HUDEP-2 (cell line): Measurements from ENCODE around the gene CD6.
"Not testable (repeated sequence)": the region's sequence is repeated elsewhere in the genome, so short reads cannot be mapped to it uniquely, and the experiment has no call there.

Experiments
- DNase-seq, 76 experiments: peaks; one replicate each; lab custom pipeline; 2025; ENCODE audit not compliant: unreplicated experiment in 76 of 76; lab: John Stamatoyannopoulos, UW

The CD6 gene

DNA sequence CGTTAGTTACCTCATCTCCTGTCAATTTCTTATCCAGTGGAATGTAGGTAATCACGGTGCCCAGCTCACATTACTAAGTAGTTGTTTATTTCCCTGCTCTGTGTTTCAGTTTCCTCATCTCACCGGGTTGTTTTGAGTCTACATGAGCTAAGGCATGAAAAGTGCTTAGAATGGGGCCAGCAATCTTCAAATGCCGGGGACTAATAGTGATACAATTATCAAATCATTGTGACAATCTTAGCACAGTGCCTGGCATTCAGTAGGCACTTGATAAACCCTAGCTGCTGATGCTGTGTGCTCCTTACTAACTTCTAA lies 77.5 kb downstream of the CD6 start:
- DNase-seq, result no peak

DNA sequence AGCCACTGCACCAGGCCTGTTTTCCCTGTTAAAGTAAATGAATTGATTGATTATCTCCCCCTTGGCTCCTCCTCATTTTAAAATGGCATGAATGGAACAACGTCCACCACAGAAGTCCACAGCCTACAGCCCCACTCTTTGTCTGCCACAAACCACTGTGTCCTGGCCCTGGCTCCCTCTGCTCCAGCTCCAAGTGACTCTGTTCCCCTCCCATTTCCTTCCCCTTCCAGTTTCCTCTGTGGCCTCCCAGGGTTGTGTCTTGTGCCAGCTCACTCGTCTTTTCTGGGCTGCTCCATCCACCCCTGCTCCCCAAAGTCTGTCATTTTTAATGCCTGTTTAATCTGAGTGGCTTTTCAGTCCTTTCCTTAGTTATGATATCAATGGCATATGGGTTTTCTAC lies 78.4 kb downstream of the CD6 start:
- no peak for DNase-seq

DNA sequence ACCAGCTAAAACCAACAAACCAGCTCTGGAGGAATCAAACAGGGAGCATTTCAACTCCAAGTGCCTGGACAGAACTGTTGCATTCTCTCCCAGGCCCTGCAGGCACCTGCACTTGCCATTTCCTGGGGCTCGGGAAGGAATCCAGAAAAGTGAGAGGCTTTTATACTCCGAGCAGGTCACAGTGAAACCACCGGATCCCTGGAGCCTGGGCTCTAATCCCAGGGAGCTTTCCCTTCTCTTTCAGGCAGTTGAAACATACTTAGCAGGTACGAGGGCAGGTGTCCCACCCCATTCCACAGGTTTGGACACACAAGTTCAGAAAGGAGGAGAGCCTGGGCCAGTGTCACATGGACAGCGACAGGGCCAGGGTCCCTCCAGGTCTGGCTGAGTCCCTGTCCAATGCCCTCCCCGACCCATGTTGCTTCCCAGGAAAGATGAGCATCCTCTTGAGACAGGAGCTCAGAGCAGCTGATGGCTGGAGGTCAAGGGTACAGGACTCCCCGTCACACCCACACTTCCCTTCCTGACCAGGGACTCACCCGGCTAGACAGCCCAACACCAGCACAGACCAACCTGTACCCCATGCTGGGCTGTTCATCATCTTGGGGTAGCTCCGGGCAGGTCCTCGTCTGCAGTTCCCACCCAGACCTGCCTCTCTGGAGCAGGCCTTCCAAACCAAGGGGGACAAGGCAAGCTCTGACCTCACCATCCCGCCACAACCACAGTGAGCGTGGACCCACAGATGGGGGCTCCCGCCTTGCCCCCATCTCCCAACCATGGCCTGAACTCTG lies 80.9 kb downstream of the CD6 start:
- no peak for DNase-seq

DNA sequence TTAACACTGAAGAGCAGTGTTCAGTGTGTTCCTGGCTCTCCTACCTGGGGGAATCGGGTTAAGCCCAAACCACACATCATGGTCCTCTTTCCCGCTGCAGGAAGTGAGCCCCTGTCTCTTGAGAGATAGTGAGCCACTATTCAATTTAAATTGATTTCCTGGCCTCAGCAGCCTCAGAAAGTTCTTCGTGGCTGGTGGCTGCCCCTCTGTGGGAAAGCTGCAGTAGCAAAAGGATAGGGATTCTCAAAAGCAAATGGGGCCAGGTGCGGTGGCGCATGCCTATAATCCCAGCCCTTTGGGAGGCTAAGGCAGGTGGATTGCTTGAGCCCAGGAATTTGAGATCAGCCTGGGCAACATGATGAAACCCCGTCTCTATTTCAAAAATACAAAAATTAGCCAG lies 81.7 kb downstream of the CD6 start:
- no peak for DNase-seq

DNA sequence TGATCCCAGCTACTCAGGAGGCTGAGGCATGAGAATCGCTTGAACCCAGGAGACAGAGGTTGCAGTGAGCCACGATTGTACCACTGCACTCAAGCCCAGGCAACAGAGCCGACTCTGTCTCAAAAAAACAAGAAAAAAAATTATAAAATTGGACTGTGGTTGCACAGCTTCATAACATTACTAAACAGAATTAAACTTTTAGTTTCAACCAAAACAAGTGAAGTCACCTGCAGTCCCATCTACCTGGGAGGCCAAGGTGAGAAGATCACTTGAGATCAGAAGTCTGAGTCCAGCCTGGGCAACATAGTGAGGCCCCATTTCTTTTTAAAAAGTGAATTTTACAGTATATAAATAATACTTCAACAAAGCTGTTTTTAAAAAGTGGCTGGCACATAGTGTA lies 83.0 kb downstream of the CD6 start:
- no peak for DNase-seq

DNA sequence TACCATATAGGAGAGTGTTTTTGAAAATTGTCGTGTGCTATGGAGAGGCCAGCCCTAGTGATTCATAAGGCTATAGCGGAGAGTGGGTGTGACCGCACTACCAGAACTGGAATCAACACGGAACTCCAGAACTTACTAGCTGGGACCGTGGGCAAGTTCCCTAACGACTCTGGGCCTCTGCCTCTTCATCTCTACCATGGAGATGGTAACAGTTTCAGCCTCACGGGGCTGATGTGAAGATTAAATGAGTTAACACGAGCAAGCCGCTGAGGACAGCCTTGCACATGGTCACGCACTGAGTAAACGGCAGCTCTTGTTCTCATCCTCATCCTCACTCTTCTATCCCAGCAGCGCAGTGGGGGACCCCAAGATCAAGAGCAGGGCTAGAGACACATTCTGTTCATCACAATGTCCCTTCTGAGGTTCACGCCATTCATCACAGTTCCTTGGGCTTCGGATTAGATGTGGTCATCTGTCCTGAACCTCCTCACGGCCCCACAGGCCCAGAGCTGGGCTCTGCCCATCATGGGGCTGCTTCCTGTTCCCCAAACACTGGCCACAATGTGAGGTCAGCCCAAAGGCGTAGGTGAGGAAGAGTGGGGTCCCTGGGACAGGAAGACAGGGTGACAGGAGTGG lies 83.6 kb downstream of the CD6 start:
- DNase-seq, result no peak

DNA sequence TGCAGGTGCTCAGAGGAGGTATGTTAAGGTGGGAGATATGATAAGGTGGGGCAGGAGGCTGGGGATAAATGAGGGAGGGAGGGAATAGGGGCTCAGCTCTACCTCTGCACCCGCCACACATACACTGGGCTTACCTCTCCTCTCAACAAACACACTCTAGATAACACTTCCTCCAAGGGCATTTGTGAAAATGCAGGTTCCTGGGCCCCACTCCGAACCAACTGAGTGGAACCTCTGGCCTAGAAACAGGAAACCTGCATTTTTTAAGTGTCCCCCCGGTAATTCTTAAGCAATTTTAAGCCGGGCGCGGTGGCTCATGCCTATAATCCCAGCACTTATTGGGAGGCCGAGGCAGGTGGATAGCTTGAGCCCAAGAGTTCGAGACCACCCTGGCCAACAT lies 84.3 kb downstream of the CD6 start:
- DNase-seq, result no peak

DNA sequence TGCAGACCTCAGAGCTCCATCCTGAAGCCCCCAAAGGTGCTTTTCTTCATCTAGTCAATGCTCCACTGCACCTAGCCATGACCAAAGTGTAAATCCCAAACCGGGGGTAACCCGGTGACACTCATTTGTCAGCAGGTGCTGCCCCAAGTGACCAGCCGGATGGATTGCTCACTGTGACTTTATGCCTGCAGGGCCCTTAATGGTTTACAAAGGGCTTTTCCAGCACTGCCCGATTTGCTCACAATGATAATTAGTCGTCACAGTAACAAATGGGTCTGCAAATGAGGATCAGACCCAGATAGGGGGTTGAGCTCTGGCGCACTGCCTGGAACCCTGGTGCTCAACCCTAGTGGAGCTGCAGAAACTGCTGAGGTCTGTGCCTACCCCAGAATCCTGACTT lies 85.1 kb downstream of the CD6 start:
- no peak for DNase-seq

DNA sequence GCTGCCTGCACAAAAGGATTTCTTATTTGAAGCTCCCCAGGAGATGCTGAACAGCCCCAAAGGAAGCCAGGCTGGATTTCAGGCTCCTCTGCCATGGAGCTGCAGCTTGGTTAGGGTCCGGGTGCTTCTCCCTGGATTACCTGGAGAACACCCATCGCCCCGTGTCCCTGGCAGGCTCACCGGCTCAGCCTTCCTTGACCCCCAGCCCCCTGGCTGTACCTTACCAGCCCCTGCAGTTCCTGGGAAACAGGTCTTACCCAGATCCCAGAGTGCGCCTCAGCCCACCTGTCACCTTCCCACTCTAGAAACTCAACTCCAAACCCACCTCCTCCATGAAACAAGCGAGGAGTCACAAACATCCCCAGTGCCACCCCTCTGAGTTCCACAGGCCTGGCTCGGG lies 85.5 kb downstream of the CD6 start:
- no peak for DNase-seq

DNA sequence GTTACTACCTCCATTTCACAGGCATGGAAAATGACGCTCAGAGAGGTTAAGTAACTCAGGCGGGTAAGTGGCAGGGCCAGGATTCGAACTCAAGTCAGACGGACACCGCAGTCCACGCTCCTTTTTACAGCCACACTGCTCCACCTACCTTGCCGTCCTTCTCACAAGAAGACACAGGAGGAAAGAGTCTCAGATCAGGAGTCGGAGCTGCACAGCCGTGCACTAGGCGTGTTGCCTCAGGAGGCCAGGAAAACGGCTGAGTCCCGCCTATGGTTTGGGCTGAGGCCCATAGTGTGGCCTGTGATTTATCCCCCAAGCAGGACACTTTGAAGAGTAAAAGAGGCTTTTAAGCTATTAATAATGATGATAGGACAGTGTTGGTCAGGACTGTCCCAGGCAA lies 86.1 kb downstream of the CD6 start:
- DNase-seq, result no peak

DNA sequence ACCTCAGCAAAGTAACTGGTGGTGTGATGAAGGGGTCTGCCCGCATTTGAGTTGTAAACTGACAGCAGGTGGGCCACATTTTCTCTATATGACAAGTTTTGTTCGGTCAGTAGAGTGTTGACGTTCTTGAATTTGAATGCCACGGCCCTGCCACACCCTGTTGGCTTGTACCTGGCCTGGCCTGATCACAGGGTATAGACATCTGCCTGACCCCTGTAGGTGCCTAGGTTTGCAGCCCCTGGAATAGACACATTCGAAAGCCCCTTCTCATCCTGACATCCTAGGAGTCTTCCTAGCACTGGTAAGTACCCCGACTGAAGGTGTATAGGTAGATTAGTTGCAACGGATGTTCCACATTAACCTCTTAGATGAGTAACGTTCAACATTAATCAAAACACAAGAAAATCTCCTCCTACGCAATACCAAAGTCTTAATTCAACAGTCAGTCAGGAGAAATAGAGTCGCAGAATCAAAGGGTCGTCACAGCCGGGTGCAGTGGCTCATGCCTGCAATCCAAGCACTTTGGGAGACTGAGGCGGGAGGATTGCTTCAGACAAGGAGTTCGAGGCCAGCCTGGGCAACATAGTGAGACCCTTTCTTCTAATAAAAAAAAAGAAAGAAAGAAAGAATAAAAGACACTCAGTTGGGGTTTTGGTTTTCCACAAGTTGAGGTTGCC lies 87.2 kb downstream of the CD6 start:
- no peak for DNase-seq

DNA sequence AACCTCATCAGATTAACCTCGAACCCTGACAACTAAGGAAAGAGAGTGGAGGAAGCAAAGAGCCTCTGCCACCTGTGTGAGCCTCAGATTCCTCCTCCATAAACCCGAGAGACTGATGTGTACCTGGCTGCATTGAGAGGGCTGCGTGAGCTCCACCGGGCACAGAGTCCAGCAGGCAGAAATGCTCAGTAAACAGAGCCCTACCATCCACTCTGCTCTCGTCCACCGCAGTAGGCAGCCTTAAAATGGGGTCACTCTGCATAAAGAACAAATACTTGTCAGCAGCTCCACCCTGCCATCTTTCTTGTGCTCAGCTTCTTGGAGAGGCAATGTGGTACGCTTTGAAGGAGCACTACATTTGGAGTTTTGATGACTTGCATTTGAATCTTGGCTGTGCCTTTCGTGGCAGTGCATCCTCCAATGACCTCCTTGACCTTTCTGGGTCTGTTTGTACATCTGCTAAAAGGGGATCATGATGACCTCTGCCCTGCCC lies 87.8 kb downstream of the CD6 start:
- DNase-seq, result no peak

DNA sequence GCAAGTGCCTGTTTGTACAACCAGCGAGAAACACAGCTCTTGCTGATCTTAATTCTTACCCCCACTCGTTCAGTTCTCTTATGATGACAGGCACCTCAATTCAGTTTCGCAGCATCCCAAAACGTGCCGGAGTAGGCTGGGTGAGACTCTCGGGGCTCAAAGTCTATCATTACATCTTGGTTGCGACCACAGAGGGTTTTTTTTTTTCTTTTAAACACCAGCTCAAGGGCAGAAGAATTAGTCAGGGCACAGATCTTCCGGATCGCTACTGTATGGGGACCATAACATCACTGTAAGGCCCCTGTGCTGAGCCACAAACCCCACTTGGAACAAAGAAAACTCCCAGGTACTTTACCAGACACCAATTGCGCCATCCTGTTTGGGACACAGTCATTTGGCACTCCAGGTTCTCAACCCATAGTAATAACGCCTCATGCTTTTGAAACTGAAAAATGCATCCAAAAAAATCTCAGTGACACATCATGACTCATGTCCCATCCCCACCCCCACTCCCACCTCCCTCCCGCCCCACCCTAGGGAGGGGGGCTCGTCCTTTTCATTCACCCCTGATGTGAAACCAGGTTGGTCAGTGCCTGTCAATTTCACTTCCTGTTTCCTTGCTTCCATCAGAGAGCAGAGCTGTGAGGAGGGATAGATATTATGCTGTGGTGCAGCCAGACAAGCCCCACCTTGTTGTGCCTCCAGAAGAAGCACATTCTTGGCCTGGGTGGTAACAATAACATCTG lies 89.8 kb downstream of the CD6 start:
- no peak for DNase-seq

DNA sequence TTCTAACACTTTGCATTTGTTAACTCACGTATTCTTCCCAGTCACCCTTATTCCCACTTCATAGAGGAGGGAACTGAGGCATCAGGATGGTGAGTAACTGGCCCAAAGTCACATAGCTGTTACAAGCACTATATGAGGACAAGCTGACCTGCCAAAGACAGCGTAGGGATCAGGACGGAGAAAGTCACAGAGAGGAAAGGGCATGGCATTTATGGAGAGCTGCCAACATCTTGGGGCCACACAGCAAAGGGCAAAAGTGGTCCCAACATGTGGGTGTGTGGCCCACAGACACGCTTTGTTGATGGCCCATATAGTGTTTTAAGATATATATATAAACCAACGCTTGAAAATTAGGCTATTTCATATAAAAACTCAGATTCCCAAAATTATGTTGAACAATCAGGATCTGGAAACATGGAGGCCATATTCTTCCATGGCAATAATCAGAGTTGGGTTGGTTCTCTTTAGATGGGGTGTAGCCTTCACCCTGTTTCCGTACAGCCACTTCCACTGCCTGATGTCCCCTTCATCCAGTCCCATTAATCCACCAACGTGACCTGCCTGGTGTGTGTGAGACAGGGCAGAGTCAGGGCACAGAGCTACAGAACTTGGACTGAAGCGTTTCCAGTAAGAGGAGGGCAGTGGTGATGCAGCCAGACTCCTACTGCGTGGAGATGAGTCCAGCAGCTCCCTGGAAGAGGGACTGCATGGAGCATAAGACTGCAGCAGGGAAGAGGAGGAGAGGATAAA lies 90.9 kb downstream of the CD6 start:
- DNase-seq, result no peak

DNA sequence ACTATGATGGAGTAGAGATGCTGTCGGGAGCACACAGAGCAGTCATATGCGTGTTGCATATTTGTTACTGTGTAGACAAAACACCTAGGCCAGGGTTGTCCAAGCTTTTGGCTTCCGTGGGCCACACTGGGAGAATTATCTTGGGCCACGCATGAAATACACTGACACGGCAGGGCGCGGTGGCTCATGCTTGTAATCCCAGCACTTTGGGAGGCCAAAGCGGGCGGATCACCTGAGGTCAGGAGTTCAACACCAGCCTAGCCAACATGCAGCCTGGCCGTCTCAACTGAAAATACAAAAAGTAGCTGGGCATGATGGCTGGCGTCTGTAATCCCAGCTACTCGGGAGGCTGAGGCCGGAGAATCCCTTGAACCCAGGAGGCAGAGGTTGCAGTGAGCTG lies 93.8 kb downstream of the CD6 start:
- DNase-seq, result not testable (repeated sequence)

DNA sequence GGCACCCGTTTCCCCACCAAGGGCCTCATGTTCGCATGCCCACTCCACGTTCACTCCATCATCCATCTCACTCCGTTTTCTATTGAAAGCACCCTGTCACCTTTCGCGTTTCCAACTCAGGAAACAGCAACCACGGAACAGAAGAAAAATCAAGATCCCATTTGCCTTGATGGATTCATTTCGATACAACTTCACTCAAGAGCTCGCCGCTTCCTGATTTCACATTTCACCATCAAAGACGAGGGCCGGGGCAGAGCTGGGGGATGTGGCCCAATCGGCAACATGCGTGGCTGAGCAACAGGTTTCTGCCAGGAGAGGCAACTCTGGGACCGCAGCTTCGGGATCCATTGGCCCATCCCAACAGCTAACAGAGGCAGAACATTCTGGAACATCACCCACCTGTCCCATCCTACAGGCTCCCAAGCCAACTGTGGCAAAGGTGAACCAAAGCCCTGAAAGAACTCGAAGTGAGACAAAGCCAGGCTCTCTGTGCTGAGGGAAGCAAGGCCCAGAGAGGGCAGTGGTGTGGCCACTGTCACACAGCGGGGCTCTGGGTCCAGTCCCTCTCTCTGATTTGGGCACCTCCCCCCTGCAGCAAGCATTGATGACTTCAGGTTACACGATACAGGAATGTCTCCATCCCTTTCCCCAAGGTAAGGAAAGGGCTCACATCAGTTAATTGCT lies 94.6 kb downstream of the CD6 start:
- no peak for DNase-seq

DNA sequence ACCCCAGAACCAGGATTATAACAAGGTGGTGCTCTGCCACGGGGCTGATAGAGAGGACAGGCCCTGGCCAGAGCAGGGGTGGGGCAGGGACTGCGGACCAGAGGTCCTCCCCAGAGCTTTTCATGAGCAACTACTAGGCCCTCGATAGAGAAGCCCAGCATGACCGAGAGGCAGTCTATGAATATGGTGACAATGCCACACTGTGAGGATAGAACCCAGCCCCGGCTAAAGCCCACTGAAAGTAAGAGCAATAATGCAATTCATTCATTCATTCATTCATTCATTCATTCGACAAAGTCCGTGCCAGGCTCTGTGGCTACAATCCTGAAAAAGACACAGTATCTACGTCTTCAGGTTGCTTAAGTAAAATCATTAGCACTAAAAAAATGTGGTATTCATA lies 95.2 kb downstream of the CD6 start:
- no peak for DNase-seq

DNA sequence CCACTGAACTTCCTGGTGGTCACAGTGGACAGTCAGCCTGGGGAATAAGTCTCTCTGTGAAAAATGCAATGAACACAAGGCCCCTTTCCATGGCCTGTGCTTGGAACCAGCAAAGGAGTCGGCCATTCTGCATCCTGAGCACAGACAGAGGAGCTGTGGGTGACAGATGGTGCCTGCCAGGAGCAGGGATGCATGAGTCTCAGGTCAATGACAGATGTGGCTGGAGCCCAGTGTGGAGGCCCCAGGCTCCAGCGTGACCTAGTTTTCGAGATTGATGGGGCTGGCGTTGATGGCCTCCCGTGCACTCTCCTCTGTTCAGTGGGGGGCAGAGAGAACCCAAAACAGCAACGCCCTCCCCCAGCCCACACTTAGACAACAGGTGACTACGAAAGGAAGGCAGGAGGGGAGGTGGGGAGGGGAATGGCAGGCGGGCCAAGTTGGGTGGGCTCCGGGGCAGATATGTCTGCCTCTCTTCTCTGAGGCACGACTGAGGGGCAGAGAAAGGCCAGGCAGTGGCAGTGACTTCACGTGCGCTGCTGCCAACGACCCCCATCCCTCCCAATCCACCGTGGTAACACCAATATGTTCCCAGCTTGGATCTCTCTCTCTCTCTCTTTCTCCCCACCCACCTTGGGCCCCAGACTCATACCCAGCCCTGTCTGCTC lies 96.4 kb downstream of the CD6 start:
- DNase-seq, result no peak

DNA sequence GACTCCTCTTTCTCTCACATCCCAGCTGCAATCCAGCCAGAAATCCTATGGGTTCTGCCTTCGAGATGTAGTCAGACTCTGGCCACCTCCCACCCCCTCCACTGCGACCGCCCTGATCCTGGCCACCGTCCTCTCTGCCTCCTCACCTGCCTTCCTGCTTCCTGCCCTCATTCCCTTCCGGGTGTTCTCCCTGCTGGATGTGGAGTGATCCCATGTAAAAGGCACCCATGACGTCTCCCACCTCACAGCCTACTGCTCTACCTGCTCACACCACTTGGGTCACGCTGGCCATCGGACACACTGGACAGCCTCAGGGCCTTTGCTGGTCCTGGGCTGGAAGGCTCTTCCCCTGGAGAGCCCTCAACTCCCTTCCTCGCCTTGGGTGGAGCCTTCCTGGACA lies 97.1 kb downstream of the CD6 start:
- DNase-seq, result no peak

DNA sequence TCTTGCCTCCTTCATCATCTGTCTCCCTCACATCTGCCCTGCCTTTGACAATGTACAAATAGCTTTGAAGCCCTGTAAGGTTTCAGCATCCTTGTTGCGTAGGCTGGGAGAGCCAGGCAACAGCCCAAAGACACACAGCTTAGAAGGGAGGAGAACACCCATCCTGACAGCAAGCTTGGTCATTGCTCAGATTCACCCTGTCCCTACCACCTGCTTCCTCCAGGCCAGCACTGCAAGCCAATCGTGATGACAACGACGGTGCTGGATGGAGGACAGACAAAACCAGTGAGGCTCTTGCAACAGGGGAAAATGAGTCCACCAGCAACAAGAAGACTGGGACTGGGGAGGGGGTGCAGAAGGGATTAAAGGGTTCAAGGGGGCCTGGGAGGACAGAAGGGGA lies 97.9 kb downstream of the CD6 start:
- DNase-seq, result no peak
